Type B pancreatic cell (in vitro differentiated cells): ENCODE data around the gene CADPS. TPM values are rescaled to one million over a fixed set of nuclear protein-coding genes. Genes with fewer than 3 reads are reported as not detected.

Experiments
- DNase-seq: peaks from one replicate; pipeline ENCODE4 v3.0.0; 2021; ENCODE audit warnings: mixed read lengths; ENCODE audit not compliant: unreplicated experiment; ENCODE audit errors: extremely low spot score
- H3K27ac Mint-ChIP-seq: 2 replicates; pipeline ENCODE4 v1.8.0; 2021; ENCODE audit warnings: mild to moderate bottlenecking, mixed read lengths
- H3K27me3 Mint-ChIP-seq: 2 replicates; pipeline ENCODE4 v1.8.0; 2021; ENCODE audit warnings: mixed read lengths
- H3K36me3 Mint-ChIP-seq: 2 replicates; pipeline ENCODE4 v1.8.0; 2021; ENCODE audit warnings: mixed read lengths
- H3K4me1 Mint-ChIP-seq: one replicate; pipeline ENCODE4 v1.8.0; 2021; ENCODE audit warnings: mixed read lengths; ENCODE audit not compliant: unreplicated experiment
- H3K4me3 Mint-ChIP-seq: 2 replicates; pipeline ENCODE4 v1.8.0; 2021; ENCODE audit warnings: mild to moderate bottlenecking, mixed read lengths
- H3K9me3 Mint-ChIP-seq: 2 replicates; pipeline ENCODE4 v1.8.0; 2021; ENCODE audit warnings: mixed read lengths
- CTCF ChIP-seq: fragments of 200-600 bp; sonication (generic); conservative IDR thresholded peaks from 2 replicates; pipeline ENCODE4 v1.5.0; 2021; ENCODE audit warnings: antibody characterized with exemption, mild to moderate bottlenecking
- total RNA-seq: library from RNA; stranded (reverse); gene quantifications from 2 replicates; pipeline ENCODE4 v1.2.1, GENCODE V29; 2021; ENCODE audit warnings: low replicate concordance

CADPS gene
- total RNA-seq, 1 donor from 2014 or later = 21.6 TPM

- TF ChIP-seq CTCF = no peak
- H3K36me3 Mint-ChIP-seq = no peaks in the 10 kb centered on the region
- no peak overlapping the region for H3K27ac Mint-ChIP-seq
- no peak overlapping the region for H3K4me3 Mint-ChIP-seq
- H3K9me3 Mint-ChIP-seq = no peaks in the 10 kb centered on the region
- H3K4me1 Mint-ChIP-seq = no peaks in the 10 kb centered on the region
- peaks cover 22% of the 10 kb centered on the region for H3K27me3 Mint-ChIP-seq
- no peak for DNase-seq
Measured at GRCh38 chr3:62615258-62615849, 259.9 kb downstream of the CADPS start.

GRCh38 chr3:62614527-62614926 lies 260.7 kb downstream of the CADPS start:
- DNase-seq = no peak
- no peak for TF ChIP-seq CTCF
- no peaks in the 10 kb centered on the region for H3K36me3 Mint-ChIP-seq
- H3K27me3 Mint-ChIP-seq = peaks cover 17% of the 10 kb centered on the region
- no peaks in the 10 kb centered on the region for H3K9me3 Mint-ChIP-seq
- no peak overlapping the region for H3K27ac Mint-ChIP-seq
- H3K4me1 Mint-ChIP-seq = no peaks in the 10 kb centered on the region
- H3K4me3 Mint-ChIP-seq = no peak overlapping the region

- Mint-ChIP-seq H3K27ac (no peak overlapping the region), H3K36me3 (no peaks in the 10 kb centered on the region), H3K9me3 (no peaks in the 10 kb centered on the region), H3K4me1 (no peaks in the 10 kb centered on the region), H3K4me3 (no peak overlapping the region), H3K27me3 (peaks cover 4% of the 10 kb centered on the region)
- no peak for TF ChIP-seq CTCF
- no peak for DNase-seq
Measured at GRCh38 chr3:62611541-62612240, 263.5 kb downstream of the CADPS start.

GRCh38 chr3:62607287-62608029 lies 267.8 kb downstream of the CADPS start:
- TF ChIP-seq CTCF = no peak
- Mint-ChIP-seq H3K36me3 (no peaks in the 10 kb centered on the region), H3K4me3 (no peak overlapping the region), H3K9me3 (no peaks in the 10 kb centered on the region), H3K27ac (no peak overlapping the region), H3K27me3 (peaks cover 9% of the 10 kb centered on the region), H3K4me1 (peaks cover 13% of the 10 kb centered on the region)
- no peak for DNase-seq

GRCh38 chr3:62605413-62606068 lies 269.7 kb downstream of the CADPS start:
- Mint-ChIP-seq H3K4me3 (no peak overlapping the region), H3K27ac (no peak overlapping the region), H3K27me3 (peaks cover 9% of the 10 kb centered on the region), H3K36me3 (no peaks in the 10 kb centered on the region), H3K9me3 (no peaks in the 10 kb centered on the region), H3K4me1 (peaks cover 23% of the 10 kb centered on the region)
- DNase-seq = no peak
- TF ChIP-seq CTCF = no peak
